HepG2 (cell line): ENCODE results near the gene CLK4.

Source experiments
- BRCA1 ChIP-seq: sonication (generic); formaldehyde crosslinking; IDR thresholded peaks from 2 replicates; pipeline ENCODE4 v1.4.0; 2020; ENCODE audit warnings: missing genetic modification reagents
- CHCHD3 ChIP-seq: sonication (generic); formaldehyde crosslinking; IDR thresholded peaks from 2 replicates; pipeline ENCODE4 v1.8.0; 2022; ENCODE audit warnings: mild to moderate bottlenecking, missing genetic modification reagents, moderate library complexity
- CTCF ChIP-seq: sonication (generic); formaldehyde crosslinking; IDR thresholded peaks from 2 replicates; pipeline ENCODE4 v1.5.0; 2020; ENCODE audit warnings: mild to moderate bottlenecking, missing genetic modification reagents, moderate library complexity
- HOXA7 ChIP-seq: sonication (generic); formaldehyde crosslinking; IDR thresholded peaks from 2 replicates; pipeline ENCODE4 v1.8.1; 2022; ENCODE audit warnings: mild to moderate bottlenecking, missing genetic modification reagents, moderate library complexity
- MLX ChIP-seq: IDR thresholded peaks from 2 replicates; pipeline ENCODE4 v1.6.1; 2016
- ZBTB1 ChIP-seq: sonication (generic); formaldehyde crosslinking; IDR thresholded peaks from 2 replicates; pipeline ENCODE4 v1.4.0; 2020; ENCODE audit warnings: missing genetic modification reagents, borderline replicate concordance
- ZC3H4 ChIP-seq: sonication (generic); formaldehyde crosslinking; IDR thresholded peaks from 2 replicates; pipeline ENCODE4 v1.4.0; 2020; ENCODE audit warnings: missing genetic modification reagents, borderline replicate concordance
- ZNF24 ChIP-seq: fragments of 450-650 bp; IDR thresholded peaks from 2 replicates; pipeline ENCODE4 v1.6.1; 2017; ENCODE audit warnings: antibody characterized with exemption, mild to moderate bottlenecking
- ZNF687 ChIP-seq: sonication (generic); formaldehyde crosslinking; IDR thresholded peaks from 2 replicates; pipeline ENCODE4 v1.5.1; 2020; ENCODE audit warnings: mild to moderate bottlenecking, missing genetic modification reagents, moderate library complexity
- TF ChIP-seq, protein P1 (sequence below): sonication (generic); formaldehyde crosslinking; IDR thresholded peaks from 2 replicates; pipeline ENCODE4 v1.4.0; 2020; ENCODE audit warnings: missing genetic modification reagents, mild to moderate bottlenecking, borderline replicate concordance

DNA sequence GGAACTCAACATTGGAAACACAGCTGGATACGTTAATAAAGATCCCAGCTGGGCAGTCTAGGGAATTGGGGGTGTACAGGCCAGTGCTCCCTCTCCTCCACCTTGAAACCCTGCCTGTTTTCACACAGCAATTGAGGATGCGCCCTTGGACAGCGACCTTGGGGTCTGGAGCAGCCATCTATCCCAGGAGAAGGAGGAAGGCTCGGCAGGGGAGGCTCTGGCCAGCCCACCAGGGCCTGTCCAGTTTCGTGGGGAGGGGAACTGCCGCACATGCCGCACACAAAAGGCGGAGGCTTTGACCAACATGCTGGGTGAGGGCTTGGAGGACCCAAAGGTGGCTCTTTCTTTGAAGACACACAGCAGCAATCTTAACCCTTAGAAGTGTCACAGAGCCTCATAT, 38.1 kb downstream of the CLK4 start:
- no peak for TF ChIP-seq ZNF24
- no peak for TF ChIP-seq CHCHD3 (CRISPR knock-in tag)
- no peak for TF ChIP-seq CTCF (CRISPR knock-in tag)
- TF ChIP-seq MLX (CRISPR knock-in tag): no peak
- TF ChIP-seq ZC3H4 (CRISPR knock-in tag): no peak
- TF ChIP-seq, protein P1, sequence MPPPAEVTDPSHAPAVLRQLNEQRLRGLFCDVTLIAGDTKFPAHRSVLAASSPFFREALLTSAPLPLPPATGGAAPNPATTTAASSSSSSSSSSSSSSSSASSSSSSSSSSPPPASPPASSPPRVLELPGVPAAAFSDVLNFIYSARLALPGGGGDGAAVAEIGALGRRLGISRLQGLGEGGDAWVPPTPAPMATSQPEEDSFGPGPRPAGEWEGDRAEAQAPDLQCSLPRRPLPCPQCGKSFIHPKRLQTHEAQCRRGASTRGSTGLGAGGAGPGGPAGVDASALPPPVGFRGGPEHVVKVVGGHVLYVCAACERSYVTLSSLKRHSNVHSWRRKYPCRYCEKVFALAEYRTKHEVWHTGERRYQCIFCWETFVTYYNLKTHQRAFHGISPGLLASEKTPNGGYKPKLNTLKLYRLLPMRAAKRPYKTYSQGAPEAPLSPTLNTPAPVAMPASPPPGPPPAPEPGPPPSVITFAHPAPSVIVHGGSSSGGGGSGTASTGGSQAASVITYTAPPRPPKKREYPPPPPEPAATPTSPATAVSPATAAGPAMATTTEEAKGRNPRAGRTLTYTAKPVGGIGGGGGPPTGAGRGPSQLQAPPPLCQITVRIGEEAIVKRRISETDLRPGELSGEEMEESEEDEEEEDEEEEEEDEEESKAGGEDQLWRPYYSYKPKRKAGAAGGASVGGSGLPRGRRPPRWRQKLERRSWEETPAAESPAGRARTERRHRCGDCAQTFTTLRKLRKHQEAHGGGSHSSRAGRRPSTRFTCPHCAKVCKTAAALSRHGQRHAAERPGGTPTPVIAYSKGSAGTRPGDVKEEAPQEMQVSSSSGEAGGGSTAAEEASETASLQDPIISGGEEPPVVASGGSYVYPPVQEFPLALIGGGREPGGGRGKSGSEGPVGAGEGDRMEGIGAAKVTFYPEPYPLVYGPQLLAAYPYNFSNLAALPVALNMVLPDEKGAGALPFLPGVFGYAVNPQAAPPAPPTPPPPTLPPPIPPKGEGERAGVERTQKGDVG (CRISPR knock-in tag): no peak
- TF ChIP-seq ZNF687 (CRISPR knock-in tag): no peak
- no peak for TF ChIP-seq HOXA7 (CRISPR knock-in tag)
- no peak for TF ChIP-seq BRCA1 (CRISPR knock-in tag)
- TF ChIP-seq ZBTB1 (CRISPR knock-in tag): no peak
